Activated T-cell treated with anti-CD3 and anti-CD28 coated beads for 4 hours (primary cell): ENCODE results near the gene TAF4.
"Not testable (repeated sequence)": the region's sequence is repeated elsewhere in the genome, so short reads cannot be mapped to it uniquely, and the experiment has no call there.

ENCODE experiments used
- DNase-seq: peaks from one replicate; pipeline ENCODE4 v3.0.0-alpha.2; 2020

The TAF4 gene

DNA sequence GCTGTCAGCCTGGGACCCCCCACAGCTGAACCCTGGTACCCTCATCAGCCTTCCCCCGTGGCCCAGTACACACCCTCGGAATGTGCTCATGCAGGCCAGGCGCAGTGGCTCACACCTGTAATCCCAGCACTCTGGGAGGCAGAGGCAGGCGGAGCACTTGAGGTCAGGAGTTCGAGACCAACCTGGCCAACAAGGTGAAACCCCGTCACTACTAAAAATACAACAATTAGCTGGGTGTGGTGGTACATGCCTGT, 9.9 kb downstream of the TAF4 start:
- not testable (repeated sequence) for DNase-seq

DNA sequence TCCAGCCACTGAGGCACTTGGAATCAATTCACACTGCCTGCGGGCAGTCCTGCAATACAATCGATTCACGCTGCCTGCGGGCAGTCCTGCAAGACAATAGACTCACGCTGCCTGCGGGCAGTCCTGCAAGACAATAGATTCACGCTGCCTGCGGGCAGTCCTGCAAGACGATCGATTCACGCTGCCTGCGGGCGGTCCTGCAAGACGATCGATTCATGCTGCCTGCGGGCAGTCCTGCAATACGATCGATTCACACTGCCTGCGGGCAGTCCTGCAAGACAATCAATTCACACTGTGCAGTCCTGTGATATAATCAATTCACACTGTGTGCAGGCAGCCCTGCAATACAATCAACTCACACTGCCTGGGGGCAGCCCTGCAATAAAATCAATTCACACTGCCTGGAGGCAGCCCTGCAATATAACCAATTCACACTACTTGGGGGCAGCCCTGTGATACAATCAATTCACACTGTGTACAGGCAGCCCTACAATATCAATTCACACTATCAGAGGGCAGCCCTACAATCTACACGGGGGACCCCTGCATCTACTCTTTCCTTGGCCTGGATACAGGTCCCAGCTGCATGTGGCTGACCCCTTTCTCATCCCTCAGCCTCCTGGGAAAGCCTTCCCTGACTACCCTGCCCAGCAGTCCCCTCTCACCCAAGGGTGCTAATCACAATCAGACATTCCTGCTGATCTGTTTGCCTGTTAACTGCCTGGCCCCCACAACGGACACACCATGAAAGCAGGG, 10.4 kb downstream of the TAF4 start:
- no peak for DNase-seq

DNA sequence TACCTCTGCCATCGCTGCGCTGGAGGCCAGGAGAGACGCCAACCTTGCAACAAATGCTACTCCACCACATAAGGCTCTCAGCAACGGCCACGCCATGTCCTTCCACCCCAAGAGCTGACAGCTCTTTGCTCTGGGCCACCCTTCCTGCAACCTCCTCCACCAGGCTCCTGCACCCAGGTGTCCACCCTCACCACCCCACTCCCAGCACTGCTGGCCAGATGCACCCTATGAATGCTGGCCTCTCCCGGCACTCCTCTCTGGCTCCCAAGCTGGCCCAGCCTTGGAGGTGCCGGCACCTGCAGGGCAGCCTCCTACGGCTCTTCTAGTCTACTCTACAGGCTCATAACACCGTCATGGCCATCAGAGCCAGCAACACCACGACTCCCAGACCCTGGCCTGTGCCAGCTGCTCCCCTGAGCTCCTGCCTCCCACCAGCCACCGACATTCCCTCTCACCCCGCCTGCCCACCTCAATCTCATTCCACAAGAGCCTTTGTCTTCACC, 11.2 kb downstream of the TAF4 start:
- no peak for DNase-seq

DNA sequence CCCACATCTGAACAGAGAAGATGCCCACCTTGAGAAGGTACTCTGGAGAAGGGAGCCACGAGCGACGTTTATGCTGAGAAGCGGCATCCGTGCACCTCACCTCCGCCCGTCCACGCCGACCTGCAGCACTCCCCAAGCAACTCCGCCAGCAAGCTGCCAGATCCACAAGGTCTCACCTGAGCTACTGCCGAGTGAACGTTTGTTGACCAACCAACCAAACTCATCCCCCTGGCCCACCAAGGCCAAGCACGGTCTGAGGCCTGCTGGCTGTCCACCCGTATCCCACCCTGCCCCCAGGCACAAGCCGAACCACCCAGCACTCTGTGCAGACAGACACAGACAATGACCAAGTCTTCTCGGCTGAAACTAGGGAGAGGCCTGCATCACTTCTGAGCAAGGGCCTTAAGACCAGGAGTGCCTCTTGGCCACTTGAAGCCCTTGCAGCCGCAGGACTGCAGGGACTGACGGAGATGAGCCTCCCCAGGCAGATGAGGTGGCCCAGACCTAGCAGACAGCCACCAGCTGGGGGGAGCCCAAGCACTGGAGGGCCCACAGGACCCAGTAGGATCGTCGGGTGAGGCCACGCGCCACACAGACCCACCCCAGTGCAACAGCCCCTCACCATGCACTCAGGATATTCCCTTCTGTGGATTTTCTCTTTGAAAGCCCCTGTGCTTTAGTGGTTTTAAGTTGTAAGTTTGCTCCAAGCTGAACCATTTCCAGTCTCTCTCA, 12.1 kb downstream of the TAF4 start:
- no peak for DNase-seq

DNA sequence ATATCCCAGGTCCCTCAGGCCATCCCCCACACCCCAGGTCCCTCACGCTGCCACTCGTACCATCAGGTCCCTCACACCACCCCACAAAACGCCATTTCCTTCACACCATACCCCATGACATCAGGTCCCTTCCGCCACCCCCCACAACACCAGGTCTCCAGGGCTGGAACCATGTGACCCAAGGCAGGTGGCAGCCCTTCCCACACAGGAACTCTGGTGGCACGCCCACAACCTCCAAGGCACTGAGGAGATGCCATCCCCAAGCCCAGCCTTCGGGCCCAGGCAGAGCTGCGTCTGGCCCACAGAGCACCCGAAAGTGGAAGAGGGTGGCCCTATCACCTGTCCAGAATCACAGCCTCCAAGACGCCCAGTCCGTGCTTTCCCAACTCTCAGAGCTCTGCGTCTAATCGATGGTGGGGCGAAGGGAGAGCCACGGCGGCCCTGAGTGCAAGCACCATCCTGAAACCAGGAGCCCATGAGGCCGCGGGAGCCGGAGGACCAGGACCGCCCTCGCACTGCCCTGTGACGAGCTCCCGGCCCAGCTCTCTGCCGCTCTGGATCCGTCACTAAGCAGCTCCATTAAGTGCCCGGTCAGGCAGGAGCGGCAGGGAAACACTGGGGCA, 12.7 kb downstream of the TAF4 start:
- DNase-seq, result no peak

DNA sequence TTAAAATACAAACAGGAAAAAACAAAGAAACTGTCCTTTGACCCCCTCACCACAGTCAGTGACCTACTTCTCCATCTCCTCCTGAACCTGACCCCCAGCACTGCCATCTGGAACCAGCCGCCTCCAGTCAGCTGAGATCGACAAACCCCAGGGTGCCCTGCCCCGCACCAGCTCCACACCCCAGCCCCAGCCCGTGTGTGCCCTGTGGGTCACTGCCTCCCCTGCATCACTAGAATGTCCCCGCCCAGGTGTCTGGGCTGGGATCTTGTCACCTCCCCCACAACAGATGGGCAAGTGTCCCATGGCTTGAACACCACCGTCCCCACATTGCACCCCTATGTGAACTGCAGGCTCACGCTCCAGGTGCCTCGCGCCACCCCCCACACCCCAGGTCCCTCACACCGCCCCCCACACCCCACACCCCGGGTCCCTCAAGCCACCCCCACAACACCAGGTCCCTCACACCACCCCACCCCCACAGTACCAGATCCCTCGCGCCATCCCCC, 13.3 kb downstream of the TAF4 start:
- no peak for DNase-seq

DNA sequence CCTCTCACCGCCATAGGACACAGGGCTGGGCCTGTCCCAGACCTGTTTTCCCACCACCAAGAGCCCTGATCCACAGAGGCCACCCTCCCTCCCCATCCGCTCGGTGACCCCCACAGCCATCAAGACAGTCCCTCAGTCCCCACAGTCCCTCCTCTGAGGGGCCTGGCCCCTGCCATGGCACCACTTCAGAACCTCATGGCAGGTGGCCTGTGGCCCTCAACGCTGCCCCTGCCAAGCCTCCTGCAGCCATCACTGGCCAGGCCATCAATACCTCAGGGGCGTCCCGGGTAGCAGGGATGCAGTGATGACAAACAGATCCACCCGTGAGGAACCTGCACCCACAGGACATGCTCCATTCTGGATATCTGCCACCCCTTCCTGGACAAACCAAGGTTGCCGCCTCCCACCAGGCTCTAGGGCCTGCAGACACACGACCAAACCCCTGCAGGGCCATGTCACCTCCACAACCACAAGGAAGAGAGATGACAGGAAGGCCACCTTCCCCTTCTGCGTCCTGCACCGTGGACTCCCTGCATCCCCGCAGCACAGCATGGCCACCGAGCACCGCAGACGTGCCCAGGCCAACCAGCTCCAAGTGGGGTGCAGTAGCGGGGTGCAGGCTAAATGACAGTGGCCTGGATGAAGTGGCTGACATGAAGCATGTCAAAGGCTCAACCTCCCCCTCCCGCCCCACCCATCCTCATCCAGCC, 14.0 kb downstream of the TAF4 start:
- DNase-seq, result no peak

DNA sequence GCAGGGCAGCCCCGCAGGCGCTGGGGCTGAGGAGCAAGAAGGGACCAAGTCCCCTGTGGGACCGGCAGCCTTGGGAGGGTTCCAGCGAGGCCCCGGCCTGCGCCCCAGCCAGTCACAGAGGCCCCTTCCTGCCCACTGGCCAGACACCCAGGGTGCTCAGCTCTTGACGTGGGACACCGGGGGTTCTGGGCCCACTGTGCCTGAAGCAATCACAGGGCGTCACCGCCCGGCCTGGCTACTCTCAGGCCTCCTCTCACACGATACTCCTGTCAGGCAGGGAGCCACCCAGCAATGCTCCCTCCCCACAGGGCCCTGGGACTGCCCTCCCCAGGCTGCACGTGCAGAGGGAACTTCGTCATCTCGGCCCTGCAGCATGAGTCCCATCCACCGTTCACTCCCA, 14.5 kb downstream of the TAF4 start:
- DNase-seq, result no peak

DNA sequence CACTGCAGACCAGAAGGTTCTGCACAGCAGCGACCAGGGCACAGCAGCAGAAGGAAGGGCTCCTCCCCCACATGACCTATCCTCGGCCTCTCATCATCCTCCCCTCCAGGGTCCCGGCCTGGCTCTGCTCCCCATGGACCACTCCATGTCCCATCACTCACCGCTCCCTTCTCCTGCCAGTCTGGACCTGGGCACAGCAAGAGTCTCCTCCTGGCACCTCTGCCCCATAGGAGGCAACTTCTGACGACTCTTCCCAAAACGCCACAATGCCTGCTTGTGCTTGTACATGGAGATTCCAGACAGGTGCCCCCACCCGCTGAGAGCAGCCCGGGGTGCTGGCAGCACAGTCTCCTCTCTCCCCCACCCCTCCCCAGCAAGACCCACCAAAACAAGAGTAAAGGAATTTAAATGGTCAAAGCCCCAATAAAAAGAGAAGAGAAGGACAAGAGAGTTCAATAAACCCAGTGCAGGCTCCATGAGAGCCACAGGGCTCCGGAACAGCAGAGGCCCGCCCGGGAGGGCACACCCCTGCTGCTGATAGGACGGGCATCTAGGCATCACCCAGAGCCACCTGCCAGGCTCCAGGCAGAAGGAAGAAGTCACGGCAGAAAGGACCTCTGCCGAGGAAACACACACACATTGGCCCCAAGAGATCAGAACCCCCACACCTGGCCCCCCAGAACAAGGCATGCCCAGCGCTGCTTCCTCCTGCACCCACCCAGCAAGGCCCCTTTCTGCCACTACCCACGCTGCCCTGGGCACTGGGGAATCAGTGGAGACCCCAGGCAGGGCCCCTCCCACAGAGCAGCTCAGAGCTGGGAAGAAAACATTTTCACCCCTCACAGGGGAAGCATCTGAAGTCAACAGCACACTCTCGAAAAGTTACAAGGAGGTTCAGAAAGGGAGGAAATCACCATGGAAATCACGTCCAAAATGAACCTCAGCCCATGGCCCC, 15.2 kb downstream of the TAF4 start:
- DNase-seq, result no peak

DNA sequence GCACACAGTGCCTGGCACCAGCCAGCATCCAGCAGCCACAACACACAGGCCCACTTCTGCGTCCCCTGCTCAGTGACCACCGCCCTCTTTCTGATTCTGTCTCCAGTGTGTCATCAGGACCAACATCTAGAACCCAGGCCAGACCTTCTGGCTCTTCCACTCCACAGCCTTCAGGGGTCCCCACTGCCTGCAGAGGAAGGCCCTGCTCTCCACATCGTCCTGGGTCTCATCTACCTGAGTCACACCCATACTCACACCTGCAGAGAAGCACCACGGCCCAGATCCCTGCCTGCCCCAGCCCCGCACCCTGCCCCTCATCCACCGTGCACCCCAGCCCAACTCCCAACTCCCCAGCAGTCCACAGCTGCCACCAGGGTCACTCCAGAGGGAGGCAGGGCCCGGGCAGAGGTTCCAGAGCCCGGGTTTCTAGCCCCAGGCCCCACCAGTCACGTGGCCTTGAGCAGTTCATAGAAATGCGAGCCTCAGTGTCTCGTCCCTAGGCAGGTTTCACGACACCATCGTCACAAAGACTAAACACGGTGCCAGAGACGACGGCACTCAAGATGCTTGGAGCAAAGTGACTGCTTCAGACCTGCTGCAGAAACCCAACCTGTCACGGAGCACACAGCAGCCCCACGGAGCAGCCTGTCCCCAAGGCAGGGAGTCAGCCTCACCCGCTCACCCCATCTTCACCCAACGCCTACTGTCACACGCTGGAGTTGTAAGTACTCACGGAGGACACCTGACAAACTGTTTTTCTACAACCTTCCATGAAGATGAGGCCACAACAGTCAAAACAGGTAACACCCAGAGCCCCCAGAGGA, 16.1 kb downstream of the TAF4 start:
- DNase-seq, result no peak

DNA sequence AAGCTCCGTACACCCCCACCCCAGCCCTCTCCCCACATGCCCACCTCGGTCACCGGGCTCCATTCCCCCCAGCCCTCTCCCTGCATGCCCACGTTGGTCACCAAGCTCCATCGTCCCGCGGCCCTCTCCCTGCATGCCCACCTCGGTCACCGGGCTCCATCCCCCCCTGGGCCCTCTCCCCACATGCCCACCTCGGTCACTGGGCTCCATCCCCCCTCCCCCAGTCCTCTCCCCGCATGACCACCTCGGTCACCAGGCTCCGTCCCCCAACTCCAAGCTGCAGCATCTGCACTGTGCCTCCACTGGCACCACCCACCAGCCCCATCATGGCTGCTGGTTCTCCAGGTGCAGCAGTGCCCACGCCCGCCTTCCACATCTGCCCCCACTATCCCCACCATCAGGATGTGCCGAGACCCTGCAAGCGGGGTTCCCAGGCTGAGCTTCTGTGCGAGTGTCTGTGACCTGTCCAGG, 16.8 kb downstream of the TAF4 start:
- no peak for DNase-seq

DNA sequence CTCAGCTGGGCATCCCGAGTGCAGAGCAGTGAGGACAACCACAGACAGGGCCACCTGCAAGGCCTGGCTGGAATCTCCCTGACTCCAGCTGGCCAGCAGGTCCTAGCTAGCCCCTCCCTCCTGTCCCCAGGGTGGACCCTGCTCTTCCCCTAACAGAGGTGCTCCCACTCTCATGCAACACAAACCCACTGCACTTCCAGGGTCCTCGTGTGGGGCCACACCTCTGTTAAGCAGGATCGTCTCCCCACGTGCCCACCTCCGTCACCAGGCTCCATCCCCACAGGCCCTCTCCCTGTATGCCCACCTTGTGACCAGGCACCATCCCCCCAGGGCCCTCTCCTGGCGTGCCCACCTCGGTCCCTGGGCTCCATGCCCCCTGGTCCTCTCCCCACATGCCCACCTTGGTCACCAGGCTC, 17.3 kb downstream of the TAF4 start:
- DNase-seq, result no peak

DNA sequence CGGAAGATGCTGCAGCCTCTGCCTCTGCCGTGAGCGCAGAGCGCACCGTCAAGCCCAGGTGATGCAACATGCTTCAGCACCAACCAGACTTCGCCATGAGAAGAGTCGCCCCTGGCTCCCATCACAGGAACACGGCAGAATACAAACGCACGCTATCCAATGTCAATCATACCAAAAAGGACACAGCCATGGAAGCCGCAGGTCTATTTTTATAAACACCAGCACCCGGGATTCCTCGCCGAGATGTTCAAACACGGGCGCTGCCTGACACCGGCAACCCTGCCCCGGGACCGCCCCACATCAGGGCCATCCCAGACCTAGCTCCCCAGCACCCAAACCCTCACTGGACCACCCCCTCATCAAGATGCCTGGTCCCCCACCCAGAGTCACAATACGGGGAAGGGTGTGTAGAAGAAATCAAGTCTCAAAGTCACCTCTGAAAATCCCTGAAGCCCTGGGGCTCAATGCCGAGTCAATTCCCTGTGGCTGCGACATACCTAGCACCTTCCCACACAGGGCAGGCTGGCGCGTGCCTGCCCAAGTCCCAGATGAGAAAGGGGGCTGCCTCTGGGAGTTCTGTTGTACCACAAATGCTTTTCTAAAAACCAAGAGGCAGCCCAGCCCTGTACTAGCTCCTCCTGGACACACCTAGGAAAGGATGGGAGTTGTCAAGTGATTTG, 17.9 kb downstream of the TAF4 start:
- no peak for DNase-seq

DNA sequence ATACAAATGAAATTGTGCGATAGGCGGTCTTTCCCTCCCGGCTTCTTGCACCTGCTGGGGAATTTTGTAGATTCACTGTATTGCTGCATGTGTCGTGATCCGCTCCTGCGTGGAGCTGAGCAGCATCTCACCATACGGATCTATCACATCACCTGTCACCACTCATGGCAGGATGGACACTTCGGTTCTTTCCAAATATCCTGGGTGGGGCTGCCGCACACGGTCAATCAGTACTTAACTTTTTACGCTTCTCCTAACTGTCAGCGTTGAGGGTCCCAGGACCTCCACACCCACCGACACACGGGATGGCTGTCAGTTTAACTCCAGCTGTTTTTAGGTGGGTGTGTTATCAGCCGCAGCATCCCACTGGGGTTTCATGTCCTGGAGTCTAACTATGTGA, 19.2 kb downstream of the TAF4 start:
- no peak for DNase-seq

DNA sequence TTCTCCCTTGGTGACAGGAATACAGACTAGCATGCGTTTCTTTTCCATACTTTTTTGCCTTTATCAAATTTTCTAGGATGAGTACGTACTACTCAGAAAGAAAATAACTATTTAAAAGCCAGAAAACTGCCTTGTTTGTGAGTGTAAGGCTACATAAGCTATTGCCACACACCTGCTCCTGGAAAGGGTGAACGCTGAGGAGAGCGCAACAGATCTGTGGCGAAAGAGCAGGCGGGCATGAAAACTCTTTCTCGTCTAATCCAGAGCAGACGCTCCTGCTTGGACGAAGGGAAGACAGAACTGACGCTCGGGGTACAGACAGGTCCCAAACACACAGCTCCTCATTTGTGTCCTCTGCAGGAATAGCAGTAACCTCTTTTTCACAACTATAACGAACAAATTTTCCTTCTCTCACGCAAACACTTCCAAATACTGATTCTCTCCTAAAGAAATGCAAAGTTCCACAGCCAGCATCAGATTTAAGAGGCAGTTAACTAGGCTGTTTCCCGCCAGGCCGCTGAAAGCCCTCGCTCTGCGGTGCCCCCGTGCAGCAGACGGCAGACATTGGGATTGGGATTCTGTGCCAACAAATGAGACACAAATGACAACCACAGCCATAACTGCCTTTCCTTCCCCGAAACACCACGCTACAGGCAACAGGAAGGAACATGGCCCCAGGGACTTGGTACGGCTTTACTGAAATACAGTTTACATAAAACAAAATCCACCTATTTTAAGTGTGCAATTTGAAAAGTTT, 20.0 kb downstream of the TAF4 start:
- no peak for DNase-seq

DNA sequence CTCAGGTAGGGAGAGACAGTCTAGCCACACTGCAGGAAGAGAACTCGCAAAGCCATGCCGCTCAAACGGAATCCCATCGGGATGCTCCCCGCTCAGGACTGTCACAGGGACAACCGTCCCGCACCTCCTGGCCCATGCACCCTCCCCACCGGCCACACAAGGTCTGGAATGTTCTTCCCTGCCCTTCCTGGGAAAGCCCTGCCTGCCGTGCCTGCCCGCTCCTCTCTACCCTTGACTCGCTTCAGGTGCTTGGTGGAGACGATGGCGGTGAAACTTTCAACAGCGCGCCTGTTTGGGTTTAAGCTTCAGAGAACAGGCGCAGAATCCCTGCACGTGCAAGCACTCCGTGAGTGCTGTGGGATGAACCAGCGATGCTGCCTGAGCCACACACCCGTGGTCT, 20.6 kb downstream of the TAF4 start:
- no peak for DNase-seq

DNA sequence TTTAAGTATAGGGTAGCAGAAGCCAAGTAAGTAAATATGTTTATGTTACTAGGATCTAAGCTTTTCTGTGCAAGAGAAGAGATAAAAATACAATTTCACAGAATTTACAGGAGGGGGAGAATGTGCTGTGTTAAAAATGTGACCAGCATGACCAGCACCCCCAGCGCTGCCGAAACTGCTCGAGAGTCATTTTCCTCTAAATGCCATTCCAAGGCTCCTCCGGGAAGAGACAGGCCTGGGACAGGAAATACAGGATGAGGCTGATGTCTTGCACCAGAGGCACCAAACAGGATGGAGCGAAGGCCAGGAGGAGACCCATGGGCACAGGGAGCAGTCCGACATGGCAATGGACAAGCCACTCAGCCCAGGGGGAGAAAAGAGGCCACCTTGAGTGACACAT, 21.1 kb downstream of the TAF4 start:
- no peak for DNase-seq

DNA sequence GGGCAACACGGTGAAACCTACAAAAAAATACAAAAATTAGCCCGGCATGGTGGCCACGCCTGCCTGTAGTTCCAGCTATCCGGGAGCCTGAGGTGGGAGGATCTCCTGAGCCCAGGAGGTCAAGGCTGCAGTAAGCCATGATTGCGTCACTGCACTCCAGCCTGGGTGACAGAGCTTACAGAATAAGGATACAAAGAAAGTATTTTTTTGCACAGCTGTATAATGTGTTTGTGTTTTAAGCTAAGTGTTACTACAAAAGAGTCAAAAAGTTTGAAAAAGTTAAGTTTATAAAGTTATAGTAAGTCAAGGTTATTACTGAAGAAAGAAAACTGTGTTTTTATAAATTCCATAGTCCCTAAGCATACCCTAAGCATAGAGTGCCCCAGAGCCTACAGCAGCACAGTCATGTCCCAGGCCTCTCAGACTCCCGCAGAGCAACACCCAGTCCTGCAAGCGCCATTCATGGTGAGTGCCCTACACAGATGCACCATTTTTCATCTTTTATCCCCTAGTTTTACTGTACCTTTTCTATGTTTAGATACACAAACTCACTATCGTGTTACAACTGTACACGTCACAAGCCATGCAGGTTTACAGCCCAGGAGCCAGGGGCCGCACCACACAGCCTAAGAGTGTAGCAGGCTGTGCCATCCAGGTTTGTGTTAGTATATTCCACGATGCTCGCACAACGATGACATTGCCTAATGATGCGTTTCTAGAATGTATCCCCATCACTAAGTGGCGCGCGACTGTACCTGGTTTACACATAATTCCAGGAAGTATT, 22.4 kb downstream of the TAF4 start:
- DNase-seq, result no peak
